Measurements from ENCODE around the gene SLBP.
"Not testable (repeated sequence)": the region's sequence is repeated elsewhere in the genome, so short reads cannot be mapped to it uniquely, and the experiment has no call there.

The SLBP gene

DNA sequence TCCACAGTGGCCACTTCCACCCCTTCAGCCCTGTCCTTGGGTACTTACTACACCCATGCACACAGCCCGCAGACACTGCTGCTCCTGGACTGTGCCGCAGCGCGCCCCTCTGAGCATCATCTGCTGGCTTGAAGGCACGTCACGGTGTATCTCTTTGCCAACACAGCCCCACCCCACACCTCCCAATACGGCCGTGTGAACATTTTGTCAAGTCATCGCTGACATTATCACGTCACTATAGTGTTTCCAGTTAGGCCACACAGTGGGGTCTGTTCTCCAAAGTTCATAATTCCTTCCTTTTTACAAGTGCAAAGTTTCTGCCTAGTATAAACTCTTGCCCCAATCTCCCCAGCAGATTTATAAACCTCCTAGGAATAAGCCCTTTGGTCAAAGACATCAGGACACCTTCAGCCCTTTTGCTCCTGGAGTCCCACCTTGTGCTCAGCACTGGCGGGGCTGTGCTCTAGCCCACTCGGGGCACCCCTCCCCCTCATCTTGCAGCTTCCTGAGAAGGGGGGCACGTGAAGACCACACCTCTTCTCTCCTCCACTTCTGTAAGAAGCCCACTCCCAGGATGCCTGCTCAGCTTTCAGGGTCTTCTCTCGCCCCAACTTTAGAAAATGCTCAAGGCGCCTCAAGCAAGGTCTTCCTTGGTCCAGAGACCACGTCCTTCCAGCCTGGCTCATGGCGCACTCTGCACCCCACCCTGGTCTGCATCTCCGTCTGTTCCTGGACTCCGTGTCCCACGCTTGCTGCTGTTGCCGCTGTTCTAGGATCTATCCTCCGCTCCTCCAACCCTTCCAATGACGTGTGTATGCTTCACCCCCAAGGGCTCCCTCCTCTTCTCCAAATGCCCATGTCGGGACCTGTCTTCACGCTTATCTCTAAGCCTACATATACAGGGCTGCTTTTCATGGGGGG lies 35.3 kb downstream of the SLBP start:
- no peak overlapping the region for H3K4me3 ChIP-seq (ENCODE audit: low read length)
- no peak overlapping the region for H3K9ac ChIP-seq (ENCODE audit: low read length)
- H3K36me3 ChIP-seq (ENCODE audit: control insufficient read depth, insufficient read depth, low read length, severe bottlenecking) = no peaks in the 10 kb centered on the region
- no peak for DNase-seq (ENCODE audit: low read depth)
- peaks cover 6% of the 10 kb centered on the region for H3K27me3 ChIP-seq (replicated peaks; ENCODE audit: control insufficient read depth, insufficient read depth, low read length)
- H3K4me1 ChIP-seq (ENCODE audit: control insufficient read depth, insufficient read depth, low read length) = no peaks in the 10 kb centered on the region
- H3K9me3 ChIP-seq (ENCODE audit: control insufficient read depth, low read length) = no peaks in the 10 kb centered on the region

DNA sequence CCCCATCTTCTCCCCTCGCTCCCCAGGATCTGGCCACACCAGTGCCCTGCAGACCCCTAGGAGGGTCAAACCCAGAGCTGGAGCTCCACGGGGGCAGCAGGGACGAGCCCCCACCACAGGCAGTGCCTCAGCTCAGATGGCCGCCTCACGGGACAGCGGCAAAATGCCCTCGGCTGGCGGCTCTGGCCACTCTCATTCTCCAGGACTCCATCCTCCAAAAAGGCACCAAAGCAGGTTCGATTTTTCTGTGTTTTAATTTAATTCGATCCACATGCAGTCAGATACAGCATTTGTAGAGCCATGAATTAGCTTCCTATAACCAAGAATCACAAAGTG lies 36.3 kb downstream of the SLBP start:
- no peak for DNase-seq (ENCODE audit: low read depth)
- Histone ChIP-seq H3K9me3 (ENCODE audit: control insufficient read depth, low read length) (no peaks in the 10 kb centered on the region), H3K36me3 (ENCODE audit: control insufficient read depth, insufficient read depth, low read length, severe bottlenecking) (no peaks in the 10 kb centered on the region), H3K4me3 (ENCODE audit: low read length) (no peak overlapping the region), H3K9ac (ENCODE audit: low read length) (no peak overlapping the region), H3K4me1 (ENCODE audit: control insufficient read depth, insufficient read depth, low read length) (no peaks in the 10 kb centered on the region), H3K27me3 (replicated peaks; ENCODE audit: control insufficient read depth, insufficient read depth, low read length) (peaks cover 6% of the 10 kb centered on the region)

DNA sequence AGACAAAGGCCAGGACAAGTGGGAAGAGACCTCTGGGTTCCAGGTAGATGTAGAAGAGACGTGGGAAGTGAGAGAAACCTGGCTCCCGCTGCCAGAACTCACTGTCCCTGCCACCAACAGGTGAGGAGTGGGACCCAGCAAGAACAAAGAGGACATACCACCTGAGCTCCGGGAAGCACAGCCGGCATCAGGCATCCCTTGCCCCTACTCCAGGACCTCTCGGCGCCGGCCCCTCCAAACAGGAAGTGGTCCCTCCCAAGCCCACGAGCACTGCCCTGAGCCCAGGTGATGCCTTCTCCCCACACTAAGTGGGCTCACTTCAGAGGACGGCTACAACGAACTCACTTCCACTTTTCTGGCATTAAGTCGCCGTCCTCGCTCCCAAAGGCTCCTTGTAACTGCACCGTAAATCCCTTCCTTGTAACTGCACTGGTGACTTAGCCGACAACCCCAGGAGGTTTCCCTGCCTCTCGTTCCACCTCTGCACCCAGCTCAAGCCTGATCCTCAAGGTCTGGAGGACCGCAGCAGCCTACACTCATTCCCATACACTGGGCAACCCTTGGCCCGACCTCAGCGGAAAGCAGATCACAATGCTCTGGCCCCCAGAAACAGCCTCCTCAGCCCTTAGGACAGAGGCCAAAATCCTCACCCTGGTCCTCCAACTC lies 36.9 kb downstream of the SLBP start:
- Histone ChIP-seq H3K4me3 (ENCODE audit: low read length) (no peak overlapping the region), H3K27me3 (replicated peaks; ENCODE audit: control insufficient read depth, insufficient read depth, low read length) (peaks cover 6% of the 10 kb centered on the region), H3K9me3 (ENCODE audit: control insufficient read depth, low read length) (no peaks in the 10 kb centered on the region), H3K9ac (ENCODE audit: low read length) (no peak overlapping the region), H3K36me3 (ENCODE audit: control insufficient read depth, insufficient read depth, low read length, severe bottlenecking) (no peaks in the 10 kb centered on the region), H3K4me1 (ENCODE audit: control insufficient read depth, insufficient read depth, low read length) (no peaks in the 10 kb centered on the region)
- DNase-seq (ENCODE audit: low read depth) = no peak

- H3K4me3 ChIP-seq (ENCODE audit: low read length) = no peak overlapping the region
- peaks cover 6% of the 10 kb centered on the region for H3K27me3 ChIP-seq (replicated peaks; ENCODE audit: control insufficient read depth, insufficient read depth, low read length)
- no peak overlapping the region for H3K9ac ChIP-seq (ENCODE audit: low read length)
- DNase-seq (ENCODE audit: low read depth) = no peak
- no peaks in the 10 kb centered on the region for H3K36me3 ChIP-seq (ENCODE audit: control insufficient read depth, insufficient read depth, low read length, severe bottlenecking)
- no peaks in the 10 kb centered on the region for H3K4me1 ChIP-seq (ENCODE audit: control insufficient read depth, insufficient read depth, low read length)
- no peaks in the 10 kb centered on the region for H3K9me3 ChIP-seq (ENCODE audit: control insufficient read depth, low read length)
Observed at GRCh38 chr4:1674682-1675081, 37.4 kb downstream of the SLBP start.

DNA sequence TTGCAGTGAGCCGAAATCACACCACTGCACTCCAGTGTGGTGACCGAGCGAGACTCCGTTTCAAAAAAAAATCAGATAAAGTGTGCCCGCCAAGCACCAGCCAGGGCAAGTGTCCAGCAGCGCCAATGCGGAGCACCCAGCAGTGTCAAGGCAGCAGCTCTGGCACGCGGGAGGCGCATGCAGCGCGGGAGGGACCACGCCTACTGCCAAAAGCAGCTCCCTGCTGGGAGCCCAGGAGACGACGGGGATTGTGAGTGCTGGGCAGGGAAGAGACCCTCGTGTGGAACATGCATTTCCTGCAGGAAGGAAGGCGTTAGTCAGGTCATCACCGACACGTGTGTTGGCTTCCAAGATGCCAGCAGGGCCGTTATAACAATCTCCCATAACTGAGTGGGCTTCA lies 38.4 kb downstream of the SLBP start:
- no peak overlapping the region for H3K9ac ChIP-seq (ENCODE audit: low read length)
- no peak for DNase-seq (ENCODE audit: low read depth)
- H3K9me3 ChIP-seq (ENCODE audit: control insufficient read depth, low read length) = no peaks in the 10 kb centered on the region
- H3K4me3 ChIP-seq (ENCODE audit: low read length) = no peak overlapping the region
- peaks cover 6% of the 10 kb centered on the region for H3K27me3 ChIP-seq (replicated peaks; ENCODE audit: control insufficient read depth, insufficient read depth, low read length)
- no peaks in the 10 kb centered on the region for H3K4me1 ChIP-seq (ENCODE audit: control insufficient read depth, insufficient read depth, low read length)
- H3K36me3 ChIP-seq (ENCODE audit: control insufficient read depth, insufficient read depth, low read length, severe bottlenecking) = no peaks in the 10 kb centered on the region

GRCh38 chr4:1671011-1671410 lies 41.1 kb downstream of the SLBP start:
- not testable (repeated sequence) for H3K36me3 ChIP-seq (ENCODE audit: control insufficient read depth, insufficient read depth, low read length, severe bottlenecking); H3K27me3 ChIP-seq (replicated peaks; ENCODE audit: control insufficient read depth, insufficient read depth, low read length); H3K9me3 ChIP-seq (ENCODE audit: control insufficient read depth, low read length); DNase-seq (ENCODE audit: low read depth); H3K4me1 ChIP-seq (ENCODE audit: control insufficient read depth, insufficient read depth, low read length); H3K4me3 ChIP-seq (ENCODE audit: low read length); H3K9ac ChIP-seq (ENCODE audit: low read length)

DNA sequence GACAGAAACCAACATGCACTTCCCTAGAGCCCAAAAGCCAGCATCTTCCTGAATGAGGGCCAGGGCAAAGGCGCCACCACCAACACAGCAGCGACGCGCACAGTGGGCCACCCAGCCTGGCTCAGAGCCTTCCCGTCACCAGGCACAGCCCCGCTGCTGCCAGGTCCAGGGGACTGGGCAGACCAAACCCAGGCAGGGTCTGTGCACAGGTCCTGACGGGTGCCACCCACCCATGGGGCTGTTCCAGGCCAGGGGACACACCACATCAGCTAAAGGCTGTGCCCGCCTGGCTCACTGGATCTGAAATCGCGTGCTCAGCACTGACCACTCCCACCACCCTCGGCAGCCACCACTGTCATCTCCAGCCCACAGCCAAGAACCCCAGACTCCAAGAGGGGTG lies 41.8 kb downstream of the SLBP start:
- no peak overlapping the region for H3K9ac ChIP-seq (ENCODE audit: low read length)

DNA sequence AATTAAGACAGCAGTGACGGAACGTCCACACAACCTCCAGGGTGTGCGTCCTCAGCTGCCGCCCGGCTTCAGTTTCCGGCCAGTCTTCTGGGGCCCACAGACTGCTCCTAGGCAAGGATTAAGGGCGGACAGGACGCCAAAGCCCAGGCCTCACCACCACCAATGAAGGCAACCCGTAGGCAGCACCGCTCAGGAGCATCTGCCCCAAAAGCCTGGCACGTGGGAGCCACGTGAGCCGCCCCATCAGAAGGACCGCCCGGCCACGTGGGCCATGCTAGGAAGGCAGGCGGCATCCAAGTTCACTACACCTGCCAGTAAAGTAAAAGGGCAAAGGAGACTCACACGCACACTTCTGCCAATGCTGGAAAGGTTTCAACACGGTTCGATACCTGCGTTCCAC lies 42.3 kb downstream of the SLBP start:
- Histone ChIP-seq H3K36me3 (ENCODE audit: control insufficient read depth, insufficient read depth, low read length, severe bottlenecking) (no peaks in the 10 kb centered on the region), H3K27me3 (replicated peaks; ENCODE audit: control insufficient read depth, insufficient read depth, low read length) (no peaks in the 10 kb centered on the region), H3K4me3 (ENCODE audit: low read length) (no peak overlapping the region), H3K9ac (ENCODE audit: low read length) (no peak overlapping the region), H3K9me3 (ENCODE audit: control insufficient read depth, low read length) (no peaks in the 10 kb centered on the region), H3K4me1 (ENCODE audit: control insufficient read depth, insufficient read depth, low read length) (no peaks in the 10 kb centered on the region)
- DNase-seq (ENCODE audit: low read depth) = no peak

More for the DNA sequence above, 41.8 kb downstream of the SLBP start:
- Histone ChIP-seq H3K4me1 (ENCODE audit: control insufficient read depth, insufficient read depth, low read length) (no peaks in the 10 kb centered on the region), H3K4me3 (ENCODE audit: low read length) (no peak overlapping the region), H3K9me3 (ENCODE audit: control insufficient read depth, low read length) (no peaks in the 10 kb centered on the region), H3K27me3 (replicated peaks; ENCODE audit: control insufficient read depth, insufficient read depth, low read length) (peaks cover 3% of the 10 kb centered on the region), H3K36me3 (ENCODE audit: control insufficient read depth, insufficient read depth, low read length, severe bottlenecking) (no peaks in the 10 kb centered on the region)
- DNase-seq (ENCODE audit: low read depth) = no peak

GRCh38 chr4:1669270-1669669 lies 42.8 kb downstream of the SLBP start:
- no peak for DNase-seq (ENCODE audit: low read depth)
- Histone ChIP-seq H3K4me3 (ENCODE audit: low read length) (no peak overlapping the region), H3K36me3 (ENCODE audit: control insufficient read depth, insufficient read depth, low read length, severe bottlenecking) (no peaks in the 10 kb centered on the region)

GRCh38 chr4:1668488-1668840 lies 43.7 kb downstream of the SLBP start:
- H3K9me3 ChIP-seq (ENCODE audit: control insufficient read depth, low read length) = no peaks in the 10 kb centered on the region
- no peak for DNase-seq (ENCODE audit: low read depth)
- no peak overlapping the region for H3K4me3 ChIP-seq (ENCODE audit: low read length)

More at GRCh38 chr4:1669270-1669669, 42.8 kb downstream of the SLBP start:
- Histone ChIP-seq H3K27me3 (replicated peaks; ENCODE audit: control insufficient read depth, insufficient read depth, low read length) (no peaks in the 10 kb centered on the region), H3K4me1 (ENCODE audit: control insufficient read depth, insufficient read depth, low read length) (no peaks in the 10 kb centered on the region), H3K9ac (ENCODE audit: low read length) (no peak overlapping the region), H3K9me3 (ENCODE audit: control insufficient read depth, low read length) (no peaks in the 10 kb centered on the region)

DNA sequence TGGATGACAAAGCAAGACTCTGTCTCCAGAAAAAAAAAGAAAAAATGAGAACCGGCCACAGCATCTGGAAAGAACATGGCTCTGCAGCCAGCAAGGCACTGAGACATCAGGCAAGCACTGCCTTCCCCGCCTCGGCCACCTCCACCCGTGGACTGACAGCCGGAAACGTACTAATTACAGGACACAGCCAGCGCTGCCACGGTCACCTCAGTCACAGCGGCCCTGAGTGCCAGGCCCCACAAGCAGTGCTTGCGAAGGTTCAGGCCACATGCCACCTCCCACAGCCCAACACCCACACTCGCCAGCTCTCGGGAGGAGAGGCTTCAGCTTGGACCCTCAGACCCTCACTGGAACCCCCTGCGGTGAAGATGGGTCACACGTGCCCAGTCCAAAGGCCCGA lies 44.8 kb downstream of the SLBP start:
- no peak overlapping the region for H3K4me3 ChIP-seq (ENCODE audit: low read length)
- H3K27me3 ChIP-seq (replicated peaks; ENCODE audit: control insufficient read depth, insufficient read depth, low read length) = no peaks in the 10 kb centered on the region
- H3K9me3 ChIP-seq (ENCODE audit: control insufficient read depth, low read length) = no peaks in the 10 kb centered on the region
- no peak overlapping the region for H3K9ac ChIP-seq (ENCODE audit: low read length)
- no peak for DNase-seq (ENCODE audit: low read depth)
- H3K4me1 ChIP-seq (ENCODE audit: control insufficient read depth, insufficient read depth, low read length) = no peaks in the 10 kb centered on the region
- no peaks in the 10 kb centered on the region for H3K36me3 ChIP-seq (ENCODE audit: control insufficient read depth, insufficient read depth, low read length, severe bottlenecking)

More at GRCh38 chr4:1668488-1668840, 43.7 kb downstream of the SLBP start:
- no peaks in the 10 kb centered on the region for H3K27me3 ChIP-seq (replicated peaks; ENCODE audit: control insufficient read depth, insufficient read depth, low read length)
- H3K36me3 ChIP-seq (ENCODE audit: control insufficient read depth, insufficient read depth, low read length, severe bottlenecking) = no peaks in the 10 kb centered on the region
- H3K4me1 ChIP-seq (ENCODE audit: control insufficient read depth, insufficient read depth, low read length) = no peaks in the 10 kb centered on the region
- no peak overlapping the region for H3K9ac ChIP-seq (ENCODE audit: low read length)

Measured in adipocyte (in vitro differentiated cells).